SK-N-SH (cell line): ENCODE measurements around the gene RPUSD3. TPM values are rescaled to one million over a fixed set of nuclear protein-coding genes. Genes with fewer than 3 reads are reported as not detected.

Experiments
- CTCF ChIA-PET: fragments of 300-600, 350-600 bp; formaldehyde crosslinking; extraction: SDS; loops from one replicate; lab custom pipeline; 2021; lab: Yijun Ruan, JAX
- POLR2A ChIA-PET: fragments of 350-600 bp; sonication (Branson Sonifier 250); formaldehyde crosslinking; extraction: SDS; loops from one replicate; lab custom pipeline; 2020; ENCODE audit warnings: antibody characterized with exemption, inconsistent platforms; lab: Yijun Ruan, JAX
- DNase-seq: peaks from one replicate; pipeline ENCODE4 v3.0.0; 2012
- H2AFZ ChIP-seq: fragments of 200-600 bp; sonication (generic); 2 replicates; pipeline ENCODE4 v1.8.1; 2016; ENCODE audit warnings: antibody characterized with exemption, mild to moderate bottlenecking, low read depth
- H3F3A ChIP-seq: fragments of 200-600 bp; sonication (generic); replicated peaks from 2 replicates; pipeline ENCODE3; 2016; ENCODE audit warnings: antibody characterized with exemption, mild to moderate bottlenecking; ENCODE audit not compliant: insufficient read depth
- H3K27ac ChIP-seq, 2 experiments: fragments of 200-500 bp in 1 of 2; fragments of 200-600 bp in 1 of 2; sonication (Bioruptor generic) in 1 of 2; sonication (generic), shearing (Covaris generic) in 1 of 2; 2 replicates each; pipeline versions ENCODE4 v1.5.1 to v1.6.1; 2014 to 2016; ENCODE audit warnings: low read depth in 2 of 2, inconsistent platforms in 1 of 2, low read length in 1 of 2, mild to moderate bottlenecking in 1 of 2, mixed read lengths in 1 of 2
- H3K27me3 ChIP-seq: fragments of 200-600 bp; sonication (generic), shearing (Covaris generic); 2 replicates; pipeline ENCODE4 v1.6.1; 2016; ENCODE audit warnings: mixed run types; ENCODE audit not compliant: insufficient read depth
- H3K36me3 ChIP-seq, 2 experiments: fragments of 200-500 bp in 1 of 2; fragments of 200-600 bp in 1 of 2; sonication (Bioruptor generic) in 1 of 2; sonication (generic) in 1 of 2; replicated peaks in 1 of 2; 2 replicates each; pipeline versions ENCODE3 to v1.5.1; 2014 to 2016; ENCODE audit warnings: low read length in 1 of 2, mild to moderate bottlenecking in 1 of 2; ENCODE audit not compliant: insufficient read depth in 2 of 2, control insufficient read depth in 1 of 2
- H3K4me1 ChIP-seq, 2 experiments: fragments of 200-500 bp in 1 of 2; fragments of 200-600 bp in 1 of 2; sonication (Bioruptor generic) in 1 of 2; sonication (generic), shearing (Covaris generic) in 1 of 2; 2 replicates each; pipeline versions ENCODE4 v1.5.1 to v1.6.1; 2014 to 2016; ENCODE audit warnings: low read depth in 1 of 2, low read length in 1 of 2, mixed run types in 1 of 2; ENCODE audit not compliant: insufficient read depth in 2 of 2, control insufficient read depth in 1 of 2
- H3K4me2 ChIP-seq: fragments of 200-600 bp; sonication (generic), shearing (Covaris generic); 2 replicates; pipeline ENCODE4 v1.6.1; 2017; ENCODE audit warnings: mixed run types
- H3K4me3 ChIP-seq, 2 experiments: fragments of 200-500 bp in 1 of 2; fragments of 200-600 bp in 1 of 2; sonication (Bioruptor generic) in 1 of 2; sonication (generic), shearing (Covaris generic) in 1 of 2; 2 replicates each; pipeline versions ENCODE4 v1.5.1 to v1.8.1; 2014 to 2016; ENCODE audit warnings: low read depth in 2 of 2, inconsistent platforms in 1 of 2, low read length in 1 of 2, mild to moderate bottlenecking in 1 of 2, mixed read lengths in 1 of 2, moderate library complexity in 1 of 2
- H3K79me2 ChIP-seq: fragments of 200-600 bp; sonication (generic); 2 replicates; pipeline ENCODE4 v1.8.1; 2017; ENCODE audit warnings: mild to moderate bottlenecking; ENCODE audit not compliant: insufficient read depth
- H3K9ac ChIP-seq: fragments of 200-600 bp; sonication (generic); 2 replicates; pipeline ENCODE4 v1.6.1; 2017; ENCODE audit warnings: mixed run types
- H3K9me2 ChIP-seq: fragments of 200-600 bp; sonication (generic); 2 replicates; pipeline ENCODE4 v1.6.1; 2017; ENCODE audit warnings: mixed run types
- H3K9me3 ChIP-seq: fragments of 200-600 bp; sonication (generic); 2 replicates; pipeline ENCODE4 v1.6.1; 2017; ENCODE audit warnings: mixed run types, mild to moderate bottlenecking, moderate library complexity
- H4K20me1 ChIP-seq: fragments of 200-600 bp; sonication (generic); 2 replicates; pipeline ENCODE4 v1.6.1; 2017; ENCODE audit warnings: mild to moderate bottlenecking, mixed run types; ENCODE audit not compliant: insufficient read depth
- CHD2 ChIP-seq: fragments of 150-350 bp; IDR thresholded peaks from 2 replicates; pipeline ENCODE4 v1.6.1; 2018; ENCODE audit warnings: low read length; ENCODE audit not compliant: partially characterized antibody
- ELF1 ChIP-seq: IDR thresholded peaks from 2 replicates; pipeline ENCODE4 v1.4.0; 2012
- EP300 ChIP-seq, 2 experiments: IDR thresholded peaks; 2 replicates each; pipeline versions ENCODE4 v1.4.0 to v1.6.1; 2012; ENCODE audit warnings: borderline replicate concordance in 1 of 2, low read depth in 1 of 2, low read length in 1 of 2
- FOXM1 ChIP-seq: IDR thresholded peaks from 2 replicates; pipeline ENCODE4 v1.4.0; 2012; ENCODE audit warnings: low read depth, mild to moderate bottlenecking
- GABPA ChIP-seq: IDR thresholded peaks from 2 replicates; pipeline ENCODE4 v1.4.0; 2012; ENCODE audit warnings: low read depth, mild to moderate bottlenecking
- MXI1 ChIP-seq: IDR thresholded peaks from 2 replicates; pipeline ENCODE4 v1.6.1; 2012; ENCODE audit warnings: mild to moderate bottlenecking, low read depth, low read length, improper control_type of control experiment
- NRF1 ChIP-seq: IDR thresholded peaks from 2 replicates; pipeline ENCODE4 v1.6.1; 2012; ENCODE audit warnings: low read depth, mild to moderate bottlenecking, low read length
- POLR2AphosphoS5 ChIP-seq: IDR thresholded peaks from 2 replicates; pipeline ENCODE4 v1.6.1; 2012; ENCODE audit warnings: low read depth, low read length
- RAD21 ChIP-seq: IDR thresholded peaks from 2 replicates; pipeline ENCODE4 v1.6.1; 2012; ENCODE audit warnings: mild to moderate bottlenecking, low read length
- RFX5 ChIP-seq: IDR thresholded peaks from 2 replicates; pipeline ENCODE4 v1.6.1; 2012; ENCODE audit warnings: mild to moderate bottlenecking, improper control_type of control experiment, low read length
- SIN3A ChIP-seq: IDR thresholded peaks from 2 replicates; pipeline ENCODE4 v1.6.1; 2012; ENCODE audit warnings: low read depth, mild to moderate bottlenecking, low read length, moderate library complexity, borderline replicate concordance
- TAF1 ChIP-seq: IDR thresholded peaks from 2 replicates; pipeline ENCODE4 v1.6.1; 2012; ENCODE audit warnings: low read depth, mild to moderate bottlenecking, low read length, moderate library complexity, borderline replicate concordance
- YY1 ChIP-seq: IDR thresholded peaks from 2 replicates; pipeline ENCODE4 v1.4.0; 2012; ENCODE audit warnings: low read depth, mild to moderate bottlenecking
- WGBS: methylation state at CpG from one replicate; pipeline ENCODE4 v1.1.6; 2017; ENCODE audit warnings: low lambda C conversion rate; 5-methylcytosine and 5-hydroxymethylcytosine counted together
- polyA plus RNA-seq, 3 experiments: library from polyadenylated mRNA; depleted of rRNA; stranded (reverse); fragments of >200 nt; gene quantifications; 2 replicates each; pipeline ENCODE4 v1.2.3, GENCODE V29; 2012
- TF ChIP-seq, protein P1 (sequence below): IDR thresholded peaks from 2 replicates; pipeline ENCODE4 v1.4.0; 2012; ENCODE audit warnings: low read depth
- TF ChIP-seq, protein P2 (sequence below): fragments of 150-350 bp; IDR thresholded peaks from 2 replicates; pipeline ENCODE4 v1.6.1; 2016; ENCODE audit warnings: mild to moderate bottlenecking, low read depth, low read length
- TF ChIP-seq, protein P3 (sequence below): IDR thresholded peaks from 2 replicates; pipeline ENCODE4; 2012
- TF ChIP-seq, protein P4 (sequence below): IDR thresholded peaks from 2 replicates; pipeline ENCODE4 v1.6.1; 2012; ENCODE audit warnings: mild to moderate bottlenecking, low read depth, low read length, moderate library complexity

RPUSD3 gene
- polyA plus RNA-seq, 1 of the 3 experiments (the other 2 are of a cell fraction): 43.4 TPM

DNA sequence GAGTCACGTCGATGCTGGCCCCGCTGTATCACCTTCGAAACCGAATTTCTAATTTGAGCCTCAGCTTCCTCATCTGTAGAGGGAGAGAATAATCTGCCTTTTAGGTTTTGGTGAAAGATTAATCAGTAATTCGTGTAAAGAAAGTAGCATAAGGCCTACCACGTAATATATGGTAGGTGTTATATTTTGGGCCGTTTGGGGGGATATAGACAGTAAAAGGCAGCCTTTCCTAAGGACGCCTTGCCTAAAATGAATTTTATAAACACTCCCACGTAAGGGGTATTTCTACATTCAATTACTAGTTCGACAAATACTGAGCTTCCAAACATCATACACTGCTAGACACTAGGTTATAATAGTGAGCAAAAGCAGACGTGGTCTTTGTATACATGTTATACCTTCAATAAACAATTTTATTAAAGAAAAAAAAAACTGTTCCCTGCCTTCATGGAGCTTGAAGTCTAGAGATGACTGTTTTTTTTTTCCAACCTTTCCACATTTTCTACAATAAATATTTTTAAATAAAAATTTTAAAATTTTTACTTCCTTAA, 47.3 kb upstream of the RPUSD3 start:
- 0 out of 2 replicates have a peak, but pooled peaks have one; percentile 2 for TF ChIP-seq SIN3A
- TF ChIP-seq RFX5: no peak
- 8% methylated on average over 12 of the region's 12 CpGs for WGBS
- POLR2A ChIA-PET: interaction anchor here (0.6 to 2.0 kb wide), 6 partner anchors 9 to 47 kb away, joined by 3 to 11 read pairs (median 3); partner anchors contain the start of gene CRELD1

DNA sequence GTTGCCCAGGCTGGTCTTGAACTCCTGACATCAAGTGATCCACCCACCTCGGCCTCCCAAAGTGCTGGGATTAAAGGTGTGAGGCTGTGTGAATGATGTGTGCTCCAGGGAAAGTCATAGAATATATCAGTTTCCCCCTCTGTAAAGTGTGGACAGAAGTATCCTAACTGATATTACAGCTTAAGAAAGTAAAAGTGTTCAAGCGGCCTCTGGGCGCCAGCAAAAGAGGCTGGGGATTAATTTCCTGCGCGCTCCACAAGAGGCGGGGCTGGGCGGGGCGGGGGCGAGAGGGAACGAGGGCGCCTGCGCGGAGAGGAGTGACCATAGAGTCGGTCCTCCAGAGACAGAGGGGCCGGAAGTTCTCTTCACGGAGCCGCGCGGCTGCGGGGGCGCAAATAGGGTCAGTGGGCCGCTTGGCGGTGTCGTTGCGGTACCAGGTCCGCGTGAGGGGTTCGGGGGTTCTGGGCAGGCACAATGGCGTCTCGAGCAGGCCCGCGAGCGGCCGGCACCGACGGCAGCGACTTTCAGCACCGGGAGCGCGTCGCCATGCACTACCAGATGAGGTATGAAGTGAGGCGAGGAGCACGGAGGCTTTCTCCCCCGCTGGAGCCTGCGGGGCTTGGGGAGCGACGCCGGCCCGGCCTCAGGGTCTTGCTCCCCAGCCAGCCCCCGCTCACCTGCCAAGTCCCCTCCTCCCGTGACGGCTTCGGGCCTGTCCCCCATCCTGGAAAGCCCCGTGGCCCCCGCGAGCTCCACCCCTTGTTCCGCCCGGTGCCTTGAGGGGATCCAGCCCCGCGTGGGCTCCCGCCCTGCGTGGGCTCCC, 46.7 kb upstream of the RPUSD3 start, which contains the start of gene JAGN1:
TSS of gene JAGN1 (plus strand) at position 362 of the 823 bp plus-strand sequence. CDS start at position 475, 113 bp downstream.
- H3K9me2 ChIP-seq: no peaks in the 10 kb centered on the region
- peak; percentile 97 for DNase-seq
- no peaks in the 10 kb centered on the region for H3K9me3 ChIP-seq
- peak within 1 kb of the TSS; percentile 78 to 90 for H3K27ac ChIP-seq
- ChIA-PET CTCF (interaction anchor here (1.1 to 1.4 kb wide), 4 partner anchors 11 to 42 kb away, joined by 3 to 4 read pairs (median 4); no protein-coding TSS in a partner anchor), POLR2A (interaction anchor here (0.6 to 2.0 kb wide), 5 partner anchors 20 to 269 kb away, joined by 3 to 11 read pairs (median 3); partner anchors contain the start of gene CRELD1)
- H2AFZ ChIP-seq: peak within 1 kb of the TSS; percentile 98
- H3K36me3 ChIP-seq: peaks cover 21 to 23% of the 10 kb centered on the region in 2 experiments
- H3K27me3 ChIP-seq: no peaks in the 10 kb centered on the region
- H3K9ac ChIP-seq: peak within 1 kb of the TSS; percentile 95
- H3K4me1 ChIP-seq: peaks cover 3 to 9% of the 10 kb centered on the region in 2 experiments; a peak in 2 of 4 replicates
- H4K20me1 ChIP-seq: peaks cover 7% of the 10 kb centered on the region; the same call in 1 of the 2 replicates
- H3K4me2 ChIP-seq: peak within 1 kb of the TSS; percentile 75
- peak within 1 kb of the TSS; percentile 81 to 84 for H3K4me3 ChIP-seq
- under 1% methylated on average over 21 of the region's 62 CpGs for WGBS
- peaks cover 43% of the 10 kb centered on the region for H3K79me2 ChIP-seq
- H3F3A ChIP-seq: peaks cover 27% of the 10 kb centered on the region
- TF ChIP-seq, protein P1, sequence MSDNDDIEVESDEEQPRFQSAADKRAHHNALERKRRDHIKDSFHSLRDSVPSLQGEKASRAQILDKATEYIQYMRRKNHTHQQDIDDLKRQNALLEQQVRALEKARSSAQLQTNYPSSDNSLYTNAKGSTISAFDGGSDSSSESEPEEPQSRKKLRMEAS: peak; percentile 85
- TF ChIP-seq EP300 (IDR thresholded peaks at IDR 0.05; ENCODE audit: borderline replicate concordance in 1 of 2, low read depth in 1 of 2, low read length in 1 of 2) (peak in 1 of 2 experiments; percentile 15; a peak in 1 of 4 replicates), POLR2AphosphoS5 (peak; percentile 91), NRF1 (peak; percentile 60), FOXM1 (no peak), MXI1 (no peak), TAF1 (peak; percentile 84), GABPA (peak; percentile 78), ELF1 (peak; percentile 87), RFX5 (no peak), SIN3A (0 out of 2 replicates have a peak, but pooled peaks have one; percentile 12), CHD2 (peak; percentile 58), YY1 (peak; percentile 17; the same call in 1 of the 2 replicates), RAD21 (no peak)
- TF ChIP-seq, protein P2, sequence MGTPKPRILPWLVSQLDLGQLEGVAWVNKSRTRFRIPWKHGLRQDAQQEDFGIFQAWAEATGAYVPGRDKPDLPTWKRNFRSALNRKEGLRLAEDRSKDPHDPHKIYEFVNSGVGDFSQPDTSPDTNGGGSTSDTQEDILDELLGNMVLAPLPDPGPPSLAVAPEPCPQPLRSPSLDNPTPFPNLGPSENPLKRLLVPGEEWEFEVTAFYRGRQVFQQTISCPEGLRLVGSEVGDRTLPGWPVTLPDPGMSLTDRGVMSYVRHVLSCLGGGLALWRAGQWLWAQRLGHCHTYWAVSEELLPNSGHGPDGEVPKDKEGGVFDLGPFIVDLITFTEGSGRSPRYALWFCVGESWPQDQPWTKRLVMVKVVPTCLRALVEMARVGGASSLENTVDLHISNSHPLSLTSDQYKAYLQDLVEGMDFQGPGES: no peak
- TF ChIP-seq, protein P3, sequence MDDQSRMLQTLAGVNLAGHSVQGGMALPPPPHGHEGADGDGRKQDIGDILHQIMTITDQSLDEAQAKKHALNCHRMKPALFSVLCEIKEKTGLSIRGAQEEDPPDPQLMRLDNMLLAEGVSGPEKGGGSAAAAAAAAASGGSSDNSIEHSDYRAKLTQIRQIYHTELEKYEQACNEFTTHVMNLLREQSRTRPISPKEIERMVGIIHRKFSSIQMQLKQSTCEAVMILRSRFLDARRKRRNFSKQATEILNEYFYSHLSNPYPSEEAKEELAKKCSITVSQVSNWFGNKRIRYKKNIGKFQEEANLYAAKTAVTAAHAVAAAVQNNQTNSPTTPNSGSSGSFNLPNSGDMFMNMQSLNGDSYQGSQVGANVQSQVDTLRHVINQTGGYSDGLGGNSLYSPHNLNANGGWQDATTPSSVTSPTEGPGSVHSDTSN: peak; percentile 15; the same call in 1 of the 2 replicates
- TF ChIP-seq, protein P4, sequence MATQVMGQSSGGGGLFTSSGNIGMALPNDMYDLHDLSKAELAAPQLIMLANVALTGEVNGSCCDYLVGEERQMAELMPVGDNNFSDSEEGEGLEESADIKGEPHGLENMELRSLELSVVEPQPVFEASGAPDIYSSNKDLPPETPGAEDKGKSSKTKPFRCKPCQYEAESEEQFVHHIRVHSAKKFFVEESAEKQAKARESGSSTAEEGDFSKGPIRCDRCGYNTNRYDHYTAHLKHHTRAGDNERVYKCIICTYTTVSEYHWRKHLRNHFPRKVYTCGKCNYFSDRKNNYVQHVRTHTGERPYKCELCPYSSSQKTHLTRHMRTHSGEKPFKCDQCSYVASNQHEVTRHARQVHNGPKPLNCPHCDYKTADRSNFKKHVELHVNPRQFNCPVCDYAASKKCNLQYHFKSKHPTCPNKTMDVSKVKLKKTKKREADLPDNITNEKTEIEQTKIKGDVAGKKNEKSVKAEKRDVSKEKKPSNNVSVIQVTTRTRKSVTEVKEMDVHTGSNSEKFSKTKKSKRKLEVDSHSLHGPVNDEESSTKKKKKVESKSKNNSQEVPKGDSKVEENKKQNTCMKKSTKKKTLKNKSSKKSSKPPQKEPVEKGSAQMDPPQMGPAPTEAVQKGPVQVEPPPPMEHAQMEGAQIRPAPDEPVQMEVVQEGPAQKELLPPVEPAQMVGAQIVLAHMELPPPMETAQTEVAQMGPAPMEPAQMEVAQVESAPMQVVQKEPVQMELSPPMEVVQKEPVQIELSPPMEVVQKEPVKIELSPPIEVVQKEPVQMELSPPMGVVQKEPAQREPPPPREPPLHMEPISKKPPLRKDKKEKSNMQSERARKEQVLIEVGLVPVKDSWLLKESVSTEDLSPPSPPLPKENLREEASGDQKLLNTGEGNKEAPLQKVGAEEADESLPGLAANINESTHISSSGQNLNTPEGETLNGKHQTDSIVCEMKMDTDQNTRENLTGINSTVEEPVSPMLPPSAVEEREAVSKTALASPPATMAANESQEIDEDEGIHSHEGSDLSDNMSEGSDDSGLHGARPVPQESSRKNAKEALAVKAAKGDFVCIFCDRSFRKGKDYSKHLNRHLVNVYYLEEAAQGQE: peak; percentile 26; the same call in 1 of the 2 replicates

More for the DNA sequence above, 47.3 kb upstream of the RPUSD3 start:
- peaks cover 7% of the 10 kb centered on the region; the same call in 1 of the 2 replicates for H4K20me1 ChIP-seq
- H3K27me3 ChIP-seq: no peaks in the 10 kb centered on the region
- H3K4me1 ChIP-seq: peaks cover 3 to 9% of the 10 kb centered on the region in 2 experiments; a peak in 2 of 4 replicates
- DNase-seq: no peak
- peak overlapping the region; percentile 98 for H2AFZ ChIP-seq
- peak overlapping the region; percentile 81 to 84 for H3K4me3 ChIP-seq
- peaks cover 27% of the 10 kb centered on the region for H3F3A ChIP-seq
- CTCF ChIA-PET: interaction anchor here (1.0 to 1.4 kb wide), 4 partner anchors 10 to 55 kb away, joined by 3 to 4 read pairs (median 4); no protein-coding TSS in a partner anchor
- peaks cover 23 to 25% of the 10 kb centered on the region in 2 experiments for H3K36me3 ChIP-seq
- H3K9me3 ChIP-seq: no peaks in the 10 kb centered on the region
- H3K79me2 ChIP-seq: peaks cover 48% of the 10 kb centered on the region
- H3K9me2 ChIP-seq: no peaks in the 10 kb centered on the region
- H3K9ac ChIP-seq: peak overlapping the region; percentile 95
- H3K4me2 ChIP-seq: peak overlapping the region; percentile 75
- peak overlapping the region; percentile 78 to 90 for H3K27ac ChIP-seq
